Neural cell (in vitro differentiated cells): ENCODE measurements around the gene WDR36. TPM values are rescaled to one million over a fixed set of nuclear protein-coding genes. Genes with fewer than 3 reads are reported as not detected.

ENCODE experiments used
- H2AFZ ChIP-seq: fragments of 200-600, 300-800 bp; sonication (generic), shearing (Covaris generic); 2 replicates; pipeline ENCODE4 v1.6.0; 2014; ENCODE audit warnings: low read depth, mild to moderate bottlenecking, antibody characterized with exemption, low read length, moderate library complexity
- H3F3A ChIP-seq: fragments of 200-600 bp; shearing (Covaris generic); 2 replicates; pipeline ENCODE4 v1.6.1; 2016; ENCODE audit warnings: mild to moderate bottlenecking, moderate library complexity, mixed read lengths, antibody characterized with exemption, low read length; ENCODE audit not compliant: insufficient read depth, poor library complexity, severe bottlenecking
- H3K27ac ChIP-seq: fragments of 200-600, 300-800 bp; sonication (generic), shearing (Covaris generic); 2 replicates; pipeline ENCODE4 v1.5.1; 2014; ENCODE audit warnings: mild to moderate bottlenecking, low read length, moderate library complexity
- H3K27me3 ChIP-seq: fragments of 300-800, 200-600 bp; sonication (generic), shearing (Covaris generic); 2 replicates; pipeline ENCODE4 v1.6.0; 2014; ENCODE audit warnings: mild to moderate bottlenecking, low read depth, low read length, moderate library complexity; ENCODE audit not compliant: insufficient read depth
- H3K36me3 ChIP-seq: fragments of 300-800, 200-600 bp; sonication (generic), shearing (Covaris generic); 2 replicates; pipeline ENCODE4 v1.5.1; 2014; ENCODE audit warnings: mild to moderate bottlenecking, antibody characterized with exemption, low read length, moderate library complexity; ENCODE audit not compliant: insufficient read depth
- H3K4me2 ChIP-seq: fragments of 300-800, 200-600 bp; sonication (generic), shearing (Covaris generic); 2 replicates; pipeline ENCODE4 v1.6.0; 2014; ENCODE audit warnings: mild to moderate bottlenecking, low read length
- H3K4me3 ChIP-seq: fragments of 300-800, 200-600 bp; sonication (generic), shearing (Covaris generic); 2 replicates; pipeline ENCODE4 v1.5.1; 2014; ENCODE audit warnings: mild to moderate bottlenecking, low read length, moderate library complexity
- H3K79me2 ChIP-seq: fragments of 200-600 bp; shearing (Covaris generic); replicated peaks from 2 replicates; pipeline ENCODE4 v1.6.0; 2014; ENCODE audit warnings: mild to moderate bottlenecking, low read length, moderate library complexity; ENCODE audit not compliant: insufficient read depth
- H3K9ac ChIP-seq: fragments of 300-800, 200-600 bp; sonication (generic), shearing (Covaris generic); 2 replicates; pipeline ENCODE4 v1.6.1; 2016; ENCODE audit warnings: mild to moderate bottlenecking, low read length, mixed read lengths
- H3K9me2 ChIP-seq: fragments of 200-600 bp; shearing (Covaris generic); 2 replicates; pipeline ENCODE4 v1.6.1; 2016; ENCODE audit warnings: mild to moderate bottlenecking, low read length, mixed read lengths; ENCODE audit not compliant: insufficient read depth
- H3K9me3 ChIP-seq: fragments of 200-600, 300-800 bp; sonication (generic), shearing (Covaris generic); 2 replicates; pipeline ENCODE4 v1.6.1; 2016; ENCODE audit warnings: mild to moderate bottlenecking, mixed run types, low read length, moderate library complexity, mixed read lengths
- H4K20me1 ChIP-seq: fragments of 200-600 bp; shearing (Covaris generic); 2 replicates; pipeline ENCODE4 v1.6.1; 2016; ENCODE audit warnings: mild to moderate bottlenecking, mixed run types; ENCODE audit not compliant: insufficient read depth
- CTCF ChIP-seq: fragments of 450-650 bp; IDR thresholded peaks from 2 replicates; pipeline ENCODE4 v1.5.1; 2014; ENCODE audit warnings: antibody characterized with exemption, mild to moderate bottlenecking, moderate library complexity; ENCODE audit not compliant: poor library complexity, severe bottlenecking
- EP300 ChIP-seq: fragments of 450-650 bp; conservative IDR thresholded peaks from 2 replicates; pipeline ENCODE4 v1.6.1; 2014; ENCODE audit warnings: antibody characterized with exemption, mild to moderate bottlenecking, moderate library complexity; ENCODE audit not compliant: poor library complexity, severe bottlenecking
- EZH2 ChIP-seq: fragments of 200-600, 300-800 bp; shearing (Covaris generic), sonication (generic); IDR thresholded peaks from 2 replicates; pipeline ENCODE4 v1.6.1; 2014; ENCODE audit warnings: antibody characterized with exemption, low read length, borderline replicate concordance, mild to moderate bottlenecking; ENCODE audit not compliant: insufficient read depth, poor library complexity, severe bottlenecking
- MXI1 ChIP-seq: fragments of 450-650 bp; conservative IDR thresholded peaks from 2 replicates; pipeline ENCODE4 v1.6.1; 2014; ENCODE audit warnings: antibody characterized with exemption, mild to moderate bottlenecking; ENCODE audit not compliant: poor library complexity, severe bottlenecking
- POLR2AphosphoS5 ChIP-seq: IDR thresholded peaks from 2 replicates; pipeline ENCODE4 v1.6.1; 2012
- RAD21 ChIP-seq: fragments of 450-650 bp; conservative IDR thresholded peaks from 2 replicates; pipeline ENCODE4 v1.6.1; 2014; ENCODE audit warnings: antibody characterized with exemption, mild to moderate bottlenecking, moderate library complexity
- REST ChIP-seq: IDR thresholded peaks from 2 replicates; pipeline ENCODE4 v1.6.1; 2012; ENCODE audit warnings: borderline replicate concordance
- SMC3 ChIP-seq: fragments of 450-650 bp; conservative IDR thresholded peaks from 2 replicates; pipeline ENCODE4 v1.6.1; 2014; ENCODE audit warnings: antibody characterized with exemption, mild to moderate bottlenecking, moderate library complexity; ENCODE audit not compliant: poor library complexity
- TAF1 ChIP-seq: IDR thresholded peaks from 2 replicates; pipeline ENCODE4 v1.6.1; 2012; ENCODE audit warnings: low read depth
- polyA plus RNA-seq: library from polyadenylated mRNA; depleted of rRNA; stranded (reverse); fragments of >200 nt; gene quantifications from 2 replicates; pipeline ENCODE4 v1.2.3, GENCODE V29; 2014

WDR36 gene
- polyA plus RNA-seq, 1 donor from 2014 or later, result 25.8 TPM

GRCh38 chr5:111133436-111133751, 41.2 kb downstream of the WDR36 start:
- H3K79me2 ChIP-seq, result no peaks in the 10 kb centered on the region
- H3K9ac ChIP-seq, result no peak overlapping the region
- H3K27me3 ChIP-seq, result no peaks in the 10 kb centered on the region
- H3K4me2 ChIP-seq, result no peak overlapping the region
- no peaks in the 10 kb centered on the region for H3K36me3 ChIP-seq
- TF ChIP-seq CTCF, result no peak
- TF ChIP-seq TAF1, result no peak
- no peak for TF ChIP-seq MXI1
- no peak for TF ChIP-seq EP300
- no peak for TF ChIP-seq RAD21
- TF ChIP-seq EZH2, result no peak
- TF ChIP-seq POLR2AphosphoS5, result no peak
- no peak for TF ChIP-seq REST
- no peak for TF ChIP-seq SMC3
- no peak overlapping the region for H3K4me3 ChIP-seq
- no peak overlapping the region for H3K27ac ChIP-seq
- H2AFZ ChIP-seq, result no peak overlapping the region
- H3F3A ChIP-seq, result no peaks in the 10 kb centered on the region
- H4K20me1 ChIP-seq, result no peaks in the 10 kb centered on the region
- H3K9me2 ChIP-seq, result no peaks in the 10 kb centered on the region
- no peaks in the 10 kb centered on the region for H3K9me3 ChIP-seq

- no peak for TF ChIP-seq CTCF
- no peak for TF ChIP-seq MXI1
- TF ChIP-seq SMC3, result no peak
- TF ChIP-seq RAD21, result no peak
- no peak for TF ChIP-seq EZH2
- no peak for TF ChIP-seq EP300
- TF ChIP-seq POLR2AphosphoS5, result no peak
- TF ChIP-seq REST, result no peak
- TF ChIP-seq TAF1, result no peak
These were observed 41.9 kb downstream of the WDR36 start for GRCh38 chr5:111134087-111134486.

More at GRCh38 chr5:111134087-111134486, 41.9 kb downstream of the WDR36 start:
- Histone ChIP-seq H3K4me3 (no peak overlapping the region), H2AFZ (no peak overlapping the region), H4K20me1 (no peaks in the 10 kb centered on the region), H3K9ac (no peak overlapping the region), H3K4me2 (no peak overlapping the region), H3K27ac (no peak overlapping the region), H3K79me2 (no peaks in the 10 kb centered on the region), H3K36me3 (no peaks in the 10 kb centered on the region), H3K9me2 (no peaks in the 10 kb centered on the region), H3K9me3 (no peaks in the 10 kb centered on the region), H3F3A (no peaks in the 10 kb centered on the region), H3K27me3 (no peaks in the 10 kb centered on the region)
